NCI-H1092 (cell line): Measurements from ENCODE around the gene ANKMY1.
"Not testable (repeated sequence)": the region's sequence is repeated elsewhere in the genome, so short reads cannot be mapped to it uniquely, and the experiment has no call there.

ENCODE experiments used
- DNase-seq: peaks from one replicate; lab custom pipeline; 2025; lab: John Stamatoyannopoulos, UW

The ANKMY1 gene

GRCh38 chr2:240503848-240504247, 53.9 kb downstream of the ANKMY1 start:
- DNase-seq = no peak

GRCh38 chr2:240503375-240503774, 54.4 kb downstream of the ANKMY1 start:
- DNase-seq = no peak

- no peak for DNase-seq
Measured at GRCh38 chr2:240502430-240503121, 55.2 kb downstream of the ANKMY1 start.

- no peak for DNase-seq
Measured at GRCh38 chr2:240502059-240502429, 55.7 kb downstream of the ANKMY1 start.

GRCh38 chr2:240501531-240501991, 56.2 kb downstream of the ANKMY1 start:
- DNase-seq = no peak

- no peak for DNase-seq
Measured at GRCh38 chr2:240500561-240501423, 57.0 kb downstream of the ANKMY1 start.

GRCh38 chr2:240499309-240500301, 58.2 kb downstream of the ANKMY1 start:
- DNase-seq = no peak

- no peak for DNase-seq
Measured at GRCh38 chr2:240498958-240499260, 58.9 kb downstream of the ANKMY1 start.

GRCh38 chr2:240498171-240498957, 59.4 kb downstream of the ANKMY1 start:
- DNase-seq = no peak

- not testable (repeated sequence) for DNase-seq
Measured at GRCh38 chr2:240497082-240497481, 60.7 kb downstream of the ANKMY1 start.

GRCh38 chr2:240494942-240495341, 62.8 kb downstream of the ANKMY1 start:
- DNase-seq = not testable (repeated sequence)

GRCh38 chr2:240494194-240494793, 63.5 kb downstream of the ANKMY1 start:
- DNase-seq = no peak

- DNase-seq = no peak
Measured at GRCh38 chr2:240491483-240491882, 66.3 kb downstream of the ANKMY1 start.

GRCh38 chr2:240482141-240482540, 75.6 kb downstream of the ANKMY1 start:
- DNase-seq = no peak

- no peak for DNase-seq
Measured at GRCh38 chr2:240481720-240482119, 76.1 kb downstream of the ANKMY1 start.

- no peak for DNase-seq
Measured at GRCh38 chr2:240480834-240481623, 76.8 kb downstream of the ANKMY1 start.

GRCh38 chr2:240479111-240479501, 78.7 kb downstream of the ANKMY1 start:
- no peak for DNase-seq

GRCh38 chr2:240478346-240479110, 79.3 kb downstream of the ANKMY1 start:
- no peak for DNase-seq

GRCh38 chr2:240477916-240478315, 79.9 kb downstream of the ANKMY1 start:
- DNase-seq = no peak
